Endothelial cell of umbilical vein (primary cell): ENCODE data around the gene PTPRO. TPM values are rescaled to one million over a fixed set of nuclear protein-coding genes. Genes with fewer than 3 reads are reported as not detected.

Source experiments
- BruUV-seq: library from RNA; stranded (reverse); fragments of 400-500 nt; replicated peaks from 2 replicates; lab custom pipeline; 2021; lab: Mats Ljungman, UMichigan
- CTCF ChIA-PET: fragments of 300-600, 350-600 bp; sonication (Branson Sonifier 250); formaldehyde crosslinking; loops from one replicate; lab custom pipeline; 2021; ENCODE audit warnings: antibody characterized with exemption, inconsistent platforms; lab: Charles Lee
- POLR2A ChIA-PET: fragments of 300-600, 350-600 bp; sonication (Branson Sonifier 250); formaldehyde crosslinking; loops from one replicate; lab custom pipeline; 2021; ENCODE audit warnings: antibody characterized with exemption, inconsistent platforms; lab: Charles Lee
- DNase-seq: peaks from one replicate; pipeline ENCODE4 v3.0.0-alpha.2; 2011; ENCODE audit warnings: low read depth, low spot score
- FAIRE-seq: peaks from 2 replicates; lab custom pipeline; 2011; peaks lifted over from hg19 to GRCh38; lab: Jason Lieb, UNC
- H2AFZ ChIP-seq: 2 replicates; pipeline ENCODE4 v1.6.0; 2012; ENCODE audit warnings: low read depth, low read length, control low read depth, inconsistent platforms
- H3K27ac ChIP-seq: 2 replicates; pipeline ENCODE4 v1.5.1; 2011; ENCODE audit warnings: low read depth, mild to moderate bottlenecking, control low read depth, low read length, moderate library complexity; ENCODE audit not compliant: insufficient read depth
- H3K27me3 ChIP-seq, 2 experiments: 2 replicates each; pipeline versions ENCODE4 v1.6.0 to v1.6.1; 2011; ENCODE audit warnings: low read length in 2 of 2, mixed read lengths in 1 of 2; ENCODE audit not compliant: control insufficient read depth in 2 of 2, insufficient read depth in 2 of 2
- H3K36me3 ChIP-seq, 2 experiments: 2 replicates in 1 of 2; 3 replicates in 1 of 2; pipeline ENCODE4 v1.5.1; 2011; ENCODE audit warnings: low read length in 2 of 2, mild to moderate bottlenecking in 1 of 2, moderate library complexity in 1 of 2; ENCODE audit not compliant: control insufficient read depth in 2 of 2, insufficient read depth in 2 of 2; ENCODE audit errors: extremely low read depth in 1 of 2
- H3K4me1 ChIP-seq: 3 replicates; pipeline ENCODE4 v1.5.1; 2011; ENCODE audit warnings: mild to moderate bottlenecking, low read length; ENCODE audit not compliant: control insufficient read depth, insufficient read depth; ENCODE audit errors: extremely low read depth
- H3K4me2 ChIP-seq: 2 replicates; pipeline ENCODE4 v1.6.1; 2011; ENCODE audit warnings: low read length, control low read depth, mixed read lengths; ENCODE audit not compliant: insufficient read depth
- H3K4me3 ChIP-seq, 3 experiments: fragments of 200-600 bp in 1 of 3; sonication (generic), shearing (Covaris generic) in 1 of 3; replicated peaks in 1 of 3; 2 replicates each; pipeline ENCODE4 v1.5.1; 2011 to 2016; ENCODE audit warnings: control low read depth in 3 of 3, low read length in 3 of 3, mild to moderate bottlenecking in 2 of 3, inconsistent platforms in 1 of 3, low read depth in 1 of 3, moderate library complexity in 1 of 3; ENCODE audit not compliant: insufficient read depth in 1 of 3
- H3K79me2 ChIP-seq: 2 replicates; pipeline ENCODE4 v1.6.0; 2012; ENCODE audit warnings: low read length, inconsistent platforms; ENCODE audit not compliant: control insufficient read depth, insufficient read depth
- H3K9ac ChIP-seq: replicated peaks from 2 replicates; pipeline ENCODE3; 2011; ENCODE audit warnings: low read length, control low read depth; ENCODE audit not compliant: insufficient read depth; ENCODE audit errors: extremely low read depth
- H3K9me1 ChIP-seq: replicated peaks from 3 replicates; pipeline ENCODE4 v1.6.0; 2011; ENCODE audit warnings: mild to moderate bottlenecking, low read length; ENCODE audit not compliant: control insufficient read depth, insufficient read depth; ENCODE audit errors: extremely low read depth
- H3K9me3 ChIP-seq: replicated peaks from 2 replicates; pipeline ENCODE4 v1.5.1; 2012; ENCODE audit warnings: low read length, inconsistent platforms; ENCODE audit not compliant: control insufficient read depth, insufficient read depth
- H4K20me1 ChIP-seq: replicated peaks from 2 replicates; pipeline ENCODE3; 2011; ENCODE audit warnings: mild to moderate bottlenecking, low read length; ENCODE audit not compliant: control insufficient read depth, insufficient read depth; ENCODE audit errors: extremely low read depth
- CTCF ChIP-seq, 2 donors: IDR thresholded peaks; 1 replicate in 1 of 2; 2 replicates in 1 of 2; pipeline ENCODE4 v1.5.1; 2011; ENCODE audit warnings: low read length in 2 of 2, mild to moderate bottlenecking in 2 of 2, moderate library complexity in 2 of 2, control low read depth in 1 of 2, inconsistent platforms in 1 of 2, low read depth in 1 of 2; ENCODE audit not compliant: insufficient read depth in 1 of 2; ENCODE audit errors: extremely low read depth in 1 of 2
- EZH2 ChIP-seq: IDR thresholded peaks from 2 replicates; pipeline ENCODE4 v1.6.1; 2012; ENCODE audit warnings: borderline replicate concordance, low read depth, mild to moderate bottlenecking, moderate library complexity, low read length, inconsistent platforms; ENCODE audit not compliant: severe bottlenecking
- FOS ChIP-seq: IDR thresholded peaks from 2 replicates; pipeline ENCODE4 v1.6.1; 2011; ENCODE audit warnings: mild to moderate bottlenecking, low read length, moderate library complexity, borderline replicate concordance; ENCODE audit not compliant: insufficient read depth
- GATA2 ChIP-seq: IDR thresholded peaks from 2 replicates; pipeline ENCODE4 v1.7.0; 2011; ENCODE audit warnings: low read depth, mild to moderate bottlenecking, moderate library complexity, mixed read lengths, low read length; ENCODE audit not compliant: insufficient read length, insufficient read depth
- JUN ChIP-seq: IDR thresholded peaks from 2 replicates; pipeline ENCODE4 v1.6.1; 2011; ENCODE audit warnings: borderline replicate concordance, low read depth; ENCODE audit not compliant: insufficient read length, insufficient read depth
- MAX ChIP-seq: IDR thresholded peaks from 2 replicates; pipeline ENCODE4 v1.6.1; 2011; ENCODE audit not compliant: insufficient read depth, insufficient read length
- MYC ChIP-seq: IDR thresholded peaks from one replicate; pipeline ENCODE4 v1.6.1; 2011; ENCODE audit warnings: mild to moderate bottlenecking, low read depth, low read length
- POLR2A ChIP-seq: IDR thresholded peaks from 2 replicates; pipeline ENCODE4 v1.6.1; 2012; ENCODE audit warnings: low read depth, mild to moderate bottlenecking, control low read depth, low read length
- POLR2AphosphoS5 ChIP-seq: IDR thresholded peaks from 2 replicates; pipeline ENCODE4 v1.6.1; 2012; ENCODE audit warnings: low read depth, mild to moderate bottlenecking, control low read depth, low read length, moderate library complexity; ENCODE audit not compliant: insufficient read depth
- dilution Hi-C: fragments of 300-500 bp; cut with MboI; formaldehyde crosslinking; loops from one replicate; pipeline ENCODE4 v1.15.0; 2019; ENCODE audit warnings: low sequenced_read_pairs; ENCODE audit not compliant: extremely low pct_ligation_motif_present
- intact Hi-C: fragments of 100-400 bp; cut with micrococcal nuclease; formaldehyde crosslinking; loops from one replicate; pipeline ENCODE4 v1.10.0; 2022
- polyA plus RNA-seq, 4 experiments: library from polyadenylated mRNA; depleted of rRNA in 3 of 4; stranded (reverse) in 3 of 4; unstranded in 1 of 4; fragments of >200 nt; gene quantifications; 2 replicates each; pipeline versions ENCODE4 v1.2.1 to v1.2.3, GENCODE V29; 2011 to 2012; ENCODE audit warnings: missing spikeins in 1 of 4
- total RNA-seq: library from RNA; stranded (reverse); gene quantifications from 2 replicates; pipeline ENCODE4 v1.2.3, GENCODE V29; 2021

Gene PTPRO
- total and polyA plus RNA-seq, 2 donors (not counting 3 experiments of a cell fraction or from before 2014, with no cell fraction given) = not detected

GRCh38 chr12:15350643-15351042 is 28.3 kb downstream of the PTPRO start:
- Histone ChIP-seq H2AFZ (no peak overlapping the region), H3K27ac (no peak overlapping the region), H3K9me1 (no peaks in the 10 kb centered on the region), H3K27me3 (no peaks in the 10 kb centered on the region), H3K9me3 (no peaks in the 10 kb centered on the region), H3K9ac (no peak overlapping the region), H3K36me3 (no peaks in the 10 kb centered on the region), H3K79me2 (no peaks in the 10 kb centered on the region), H4K20me1 (no peaks in the 10 kb centered on the region), H3K4me3 (no peak overlapping the region), H3K4me1 (no peaks in the 10 kb centered on the region), H3K4me2 (no peak overlapping the region)
- FAIRE-seq (no peak), DNase-seq (no peak)
- intact Hi-C loops = no loop called here
- ChIA-PET CTCF (no interaction called here), POLR2A (no interaction called here)
- no TSS peak for BruUV-seq
- TF ChIP-seq FOS (no peak), MYC (no peak), CTCF (IDR thresholded peaks at IDR 0.05; ENCODE audit: extremely low read depth in 1 of 2, insufficient read depth in 1 of 2, low read depth in 1 of 2, low read length in 2 of 2) (no peak), JUN (no peak), EZH2 (no peak), MAX (no peak), POLR2A (no peak), GATA2 (no peak), POLR2AphosphoS5 (no peak)
- dilution Hi-C loops = no loop called here
